GM19463 (cell line): ENCODE results near the gene RETREG3.
"Not testable (repeated sequence)": the region's sequence is repeated elsewhere in the genome, so short reads cannot be mapped to it uniquely, and the experiment has no call there.

Source experiments
- ATAC-seq: cut with Tn5 transposase; IDR thresholded peaks from one replicate; pipeline ENCODE4 v1.9.1; 2021; ENCODE audit warnings: mild to moderate bottlenecking, moderate library complexity; ENCODE audit not compliant: unreplicated experiment

RETREG3 gene

GRCh38 chr17:42553866-42554249 is 55.3 kb downstream of the RETREG3 start:
- ATAC-seq, result no peak

GRCh38 chr17:42553161-42553818 is 55.9 kb downstream of the RETREG3 start:
- ATAC-seq, result no peak

GRCh38 chr17:42552736-42553135 is 56.4 kb downstream of the RETREG3 start, which contains the start of gene HSD17B1:
Gene HSD17B1 (plus strand): TSS chr17:42552923. CDS start chr17:42552934, 11 bp downstream.
- ATAC-seq, result not testable (repeated sequence)

GRCh38 chr17:42548993-42549755 is 60.0 kb downstream of the RETREG3 start:
- ATAC-seq, result no peak

- ATAC-seq, result no peak
Measured at GRCh38 chr17:42548070-42548837, 60.9 kb downstream of the RETREG3 start.

- ATAC-seq, result no peak
Measured at GRCh38 chr17:42547698-42548069, 61.5 kb downstream of the RETREG3 start.

- ATAC-seq, result no peak
Measured at GRCh38 chr17:42547001-42547461, 62.1 kb downstream of the RETREG3 start.

GRCh38 chr17:42545755-42546505 is 63.2 kb downstream of the RETREG3 start:
- not testable (repeated sequence) for ATAC-seq

GRCh38 chr17:42544874-42545283 is 64.3 kb downstream of the RETREG3 start:
- no peak for ATAC-seq

GRCh38 chr17:42543190-42544079 is 65.7 kb downstream of the RETREG3 start:
- no peak for ATAC-seq

GRCh38 chr17:42541041-42541833 is 67.9 kb downstream of the RETREG3 start:
- ATAC-seq, result no peak

- ATAC-seq, result not testable (repeated sequence)
Measured at GRCh38 chr17:42540558-42540957, 68.6 kb downstream of the RETREG3 start.

GRCh38 chr17:42538482-42538881 is 70.7 kb downstream of the RETREG3 start:
- ATAC-seq, result no peak

GRCh38 chr17:42537826-42538451 is 71.2 kb downstream of the RETREG3 start:
- no peak for ATAC-seq

- ATAC-seq, result no peak
Measured at GRCh38 chr17:42537156-42537805, 71.9 kb downstream of the RETREG3 start.

- ATAC-seq, result peak; percentile 71
Measured at GRCh38 chr17:42536372-42537155, 72.6 kb downstream of the RETREG3 start.

- peak; percentile 85 for ATAC-seq
Measured at GRCh38 chr17:42536048-42536371, 73.2 kb downstream of the RETREG3 start, which contains the start of gene NAGLU. Gene NAGLU (plus strand): TSS chr17:42536241. CDS start chr17:42536273, 32 bp downstream.
